Astrocyte (in vitro differentiated cells and primary cell): Measurements from ENCODE around the gene FOXRED2.

Experiments used
- EZH2 ChIP-seq: IDR thresholded peaks from 2 replicates; pipeline ENCODE4 v1.6.1; 2012; ENCODE audit warnings: mild to moderate bottlenecking, low read length, inconsistent platforms; ENCODE audit not compliant: insufficient read depth
- TF ChIP-seq, protein P1 (sequence below): IDR thresholded peaks from 2 replicates; pipeline ENCODE4 v1.5.1; 2011; ENCODE audit warnings: low read depth, mild to moderate bottlenecking, inconsistent platforms, low read length, moderate library complexity; ENCODE audit not compliant: insufficient read depth

DNA sequence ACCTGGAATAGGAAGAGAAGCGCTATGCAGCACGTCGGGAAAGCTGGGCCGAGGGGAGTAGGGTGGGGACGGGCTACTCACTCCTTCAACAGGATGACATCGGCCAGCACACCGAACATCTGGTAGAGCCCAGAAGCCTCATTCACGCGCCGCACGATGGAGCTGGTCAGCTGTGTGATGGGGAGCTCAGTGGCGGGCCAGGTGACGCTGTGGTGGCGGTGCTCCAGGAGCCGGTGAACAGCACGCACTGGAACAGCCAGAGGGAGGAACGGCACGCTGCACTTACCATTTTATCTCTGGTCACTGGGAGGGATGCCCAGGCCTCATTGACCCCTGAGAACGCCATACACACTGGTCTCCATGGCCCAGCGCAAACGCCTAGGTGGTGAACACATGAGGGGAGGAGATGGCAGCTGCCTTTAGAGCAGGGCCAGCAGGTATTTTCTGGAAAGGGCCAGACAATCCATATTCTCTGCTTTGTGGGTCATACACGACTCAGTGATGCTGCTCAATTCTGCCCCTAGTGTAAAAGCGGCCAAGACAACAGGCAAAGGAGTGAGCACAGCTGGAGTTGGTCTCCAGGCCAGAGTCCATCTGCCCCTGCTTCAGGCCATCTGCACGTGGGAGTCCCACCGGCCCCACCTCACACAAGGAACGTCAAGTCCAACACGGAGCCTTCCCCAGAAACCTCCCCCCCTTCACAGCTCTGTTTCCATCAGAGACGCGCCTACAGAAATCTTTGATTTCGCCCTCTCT, 8.8 kb downstream of the FOXRED2 start:
- TF ChIP-seq, protein P1, sequence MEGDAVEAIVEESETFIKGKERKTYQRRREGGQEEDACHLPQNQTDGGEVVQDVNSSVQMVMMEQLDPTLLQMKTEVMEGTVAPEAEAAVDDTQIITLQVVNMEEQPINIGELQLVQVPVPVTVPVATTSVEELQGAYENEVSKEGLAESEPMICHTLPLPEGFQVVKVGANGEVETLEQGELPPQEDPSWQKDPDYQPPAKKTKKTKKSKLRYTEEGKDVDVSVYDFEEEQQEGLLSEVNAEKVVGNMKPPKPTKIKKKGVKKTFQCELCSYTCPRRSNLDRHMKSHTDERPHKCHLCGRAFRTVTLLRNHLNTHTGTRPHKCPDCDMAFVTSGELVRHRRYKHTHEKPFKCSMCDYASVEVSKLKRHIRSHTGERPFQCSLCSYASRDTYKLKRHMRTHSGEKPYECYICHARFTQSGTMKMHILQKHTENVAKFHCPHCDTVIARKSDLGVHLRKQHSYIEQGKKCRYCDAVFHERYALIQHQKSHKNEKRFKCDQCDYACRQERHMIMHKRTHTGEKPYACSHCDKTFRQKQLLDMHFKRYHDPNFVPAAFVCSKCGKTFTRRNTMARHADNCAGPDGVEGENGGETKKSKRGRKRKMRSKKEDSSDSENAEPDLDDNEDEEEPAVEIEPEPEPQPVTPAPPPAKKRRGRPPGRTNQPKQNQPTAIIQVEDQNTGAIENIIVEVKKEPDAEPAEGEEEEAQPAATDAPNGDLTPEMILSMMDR = no peak
- TF ChIP-seq EZH2 = no peak
